ENCODE data around the gene FGFR2.

FGFR2 gene

GRCh38 chr10:121566755-121567154, 31.5 kb downstream of the FGFR2 start:
- Histone ChIP-seq H3K27me3 (ENCODE audit: control insufficient read depth, low read length) (no peaks in the 10 kb centered on the region), H3F3A (ENCODE audit: control insufficient read depth, insufficient read depth) (no peaks in the 10 kb centered on the region), H3K9me2 (replicated peaks; ENCODE audit: control insufficient read depth, low read length) (no peaks in the 10 kb centered on the region), H3K4me2 (ENCODE audit: low read length) (no peak overlapping the region), H3K36me3 (ENCODE audit: control insufficient read depth, low read length) (no peaks in the 10 kb centered on the region), H3K27ac (ENCODE audit: low read depth, low read length) (no peak overlapping the region), H3K4me1 (ENCODE audit: control insufficient read depth, low read length) (no peaks in the 10 kb centered on the region), H3K4me3 (ENCODE audit: low read length) (no peak overlapping the region), H3K79me2 (ENCODE audit: control insufficient read depth, low read length) (no peaks in the 10 kb centered on the region), H3K9me3 (ENCODE audit: control insufficient read depth, insufficient read depth, low read length) (no peaks in the 10 kb centered on the region), H4K20me1 (ENCODE audit: control insufficient read depth, insufficient read depth, low read depth, low read length) (no peaks in the 10 kb centered on the region)
- TF ChIP-seq EZH2phosphoT487 (IDR thresholded peaks at IDR 0.05; ENCODE audit: borderline replicate concordance, low read length) (no peak), CTCF (IDR thresholded peaks at IDR 0.05; ENCODE audit: low read depth, low read length, poor library complexity, severe bottlenecking) (no peak)

DNA sequence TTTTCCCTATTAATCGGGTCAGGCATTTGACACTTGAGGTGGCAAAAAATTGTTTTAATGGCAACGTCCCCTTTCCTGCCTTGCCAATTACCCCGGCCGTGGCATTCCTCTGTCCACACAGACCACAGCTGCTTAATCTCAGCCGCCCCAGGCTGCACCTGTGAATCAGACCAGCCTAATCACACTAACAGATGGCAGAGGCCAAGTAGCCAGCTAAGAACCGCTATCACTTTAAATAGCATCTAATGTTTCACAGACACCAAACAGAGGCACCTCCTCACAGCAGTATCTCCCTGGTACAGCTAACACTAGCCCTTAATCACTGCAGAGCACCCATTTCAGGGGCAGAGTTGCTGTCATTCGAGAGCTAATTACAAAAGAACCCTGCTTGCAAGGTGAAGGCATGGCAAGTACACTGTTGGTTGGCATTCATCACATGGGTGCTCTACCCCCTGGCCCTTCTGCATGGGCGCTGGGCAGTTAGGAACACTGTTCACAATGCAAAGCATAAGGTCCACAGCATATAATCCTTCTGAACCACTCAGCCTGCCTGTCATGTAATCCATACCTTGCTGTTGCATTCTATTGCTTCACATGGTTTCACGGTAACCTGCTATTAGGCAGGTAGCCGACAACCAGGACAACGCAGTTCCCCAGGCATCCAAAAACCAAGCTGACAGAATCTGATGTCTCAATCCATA, 38.8 kb downstream of the FGFR2 start:
- no peak overlapping the region for H3K27ac ChIP-seq (ENCODE audit: low read depth, low read length)
- no peak overlapping the region for H3K4me2 ChIP-seq (ENCODE audit: low read length)
- TF ChIP-seq EZH2phosphoT487 (IDR thresholded peaks at IDR 0.05; ENCODE audit: borderline replicate concordance, low read length): no peak
- no peak for TF ChIP-seq CTCF (IDR thresholded peaks at IDR 0.05; ENCODE audit: low read depth, low read length, poor library complexity, severe bottlenecking)
- H3K79me2 ChIP-seq (ENCODE audit: control insufficient read depth, low read length): no peaks in the 10 kb centered on the region
- H3K4me1 ChIP-seq (ENCODE audit: control insufficient read depth, low read length): no peaks in the 10 kb centered on the region
- H3K4me3 ChIP-seq (ENCODE audit: low read length): no peak overlapping the region
- H3K27me3 ChIP-seq (ENCODE audit: control insufficient read depth, low read length): no peaks in the 10 kb centered on the region
- no peaks in the 10 kb centered on the region for H3K9me3 ChIP-seq (ENCODE audit: control insufficient read depth, insufficient read depth, low read length)
- H3F3A ChIP-seq (ENCODE audit: control insufficient read depth, insufficient read depth): no peaks in the 10 kb centered on the region
- H3K9me2 ChIP-seq (replicated peaks; ENCODE audit: control insufficient read depth, low read length): no peaks in the 10 kb centered on the region
- H4K20me1 ChIP-seq (ENCODE audit: control insufficient read depth, insufficient read depth, low read depth, low read length): no peaks in the 10 kb centered on the region
- no peaks in the 10 kb centered on the region for H3K36me3 ChIP-seq (ENCODE audit: control insufficient read depth, low read length)

- Histone ChIP-seq H3K27ac (ENCODE audit: low read depth, low read length) (no peak overlapping the region), H3K4me1 (ENCODE audit: control insufficient read depth, low read length) (no peaks in the 10 kb centered on the region)
Measured at GRCh38 chr10:121558238-121558637, 40.0 kb downstream of the FGFR2 start.

More at GRCh38 chr10:121558238-121558637, 40.0 kb downstream of the FGFR2 start:
- Histone ChIP-seq H3K4me2 (ENCODE audit: low read length) (no peak overlapping the region), H3K79me2 (ENCODE audit: control insufficient read depth, low read length) (no peaks in the 10 kb centered on the region), H3K27me3 (ENCODE audit: control insufficient read depth, low read length) (no peaks in the 10 kb centered on the region), H3K9me2 (replicated peaks; ENCODE audit: control insufficient read depth, low read length) (no peaks in the 10 kb centered on the region), H4K20me1 (ENCODE audit: control insufficient read depth, insufficient read depth, low read depth, low read length) (no peaks in the 10 kb centered on the region), H3K36me3 (ENCODE audit: control insufficient read depth, low read length) (no peaks in the 10 kb centered on the region), H3K4me3 (ENCODE audit: low read length) (no peak overlapping the region), H3F3A (ENCODE audit: control insufficient read depth, insufficient read depth) (no peaks in the 10 kb centered on the region), H3K9me3 (ENCODE audit: control insufficient read depth, insufficient read depth, low read length) (no peaks in the 10 kb centered on the region)
- TF ChIP-seq CTCF (IDR thresholded peaks at IDR 0.05; ENCODE audit: low read depth, low read length, poor library complexity, severe bottlenecking) (no peak), EZH2phosphoT487 (IDR thresholded peaks at IDR 0.05; ENCODE audit: borderline replicate concordance, low read length) (no peak)
